NT2/D1 (cell line): Measurements from ENCODE around the gene NPB.

ENCODE experiments used
- SUZ12 ChIP-seq: IDR thresholded peaks from 2 replicates; pipeline ENCODE4 v1.6.1; 2011; ENCODE audit not compliant: insufficient read length, insufficient read depth; ENCODE audit errors: extremely low read depth
- YY1 ChIP-seq: IDR thresholded peaks from 2 replicates; pipeline ENCODE4 v1.6.1; 2011; ENCODE audit not compliant: insufficient read length, insufficient read depth
- ZNF274 ChIP-seq: IDR thresholded peaks from 2 replicates; pipeline ENCODE4 v1.6.1; 2011; ENCODE audit warnings: mild to moderate bottlenecking, low read depth, low read length

DNA sequence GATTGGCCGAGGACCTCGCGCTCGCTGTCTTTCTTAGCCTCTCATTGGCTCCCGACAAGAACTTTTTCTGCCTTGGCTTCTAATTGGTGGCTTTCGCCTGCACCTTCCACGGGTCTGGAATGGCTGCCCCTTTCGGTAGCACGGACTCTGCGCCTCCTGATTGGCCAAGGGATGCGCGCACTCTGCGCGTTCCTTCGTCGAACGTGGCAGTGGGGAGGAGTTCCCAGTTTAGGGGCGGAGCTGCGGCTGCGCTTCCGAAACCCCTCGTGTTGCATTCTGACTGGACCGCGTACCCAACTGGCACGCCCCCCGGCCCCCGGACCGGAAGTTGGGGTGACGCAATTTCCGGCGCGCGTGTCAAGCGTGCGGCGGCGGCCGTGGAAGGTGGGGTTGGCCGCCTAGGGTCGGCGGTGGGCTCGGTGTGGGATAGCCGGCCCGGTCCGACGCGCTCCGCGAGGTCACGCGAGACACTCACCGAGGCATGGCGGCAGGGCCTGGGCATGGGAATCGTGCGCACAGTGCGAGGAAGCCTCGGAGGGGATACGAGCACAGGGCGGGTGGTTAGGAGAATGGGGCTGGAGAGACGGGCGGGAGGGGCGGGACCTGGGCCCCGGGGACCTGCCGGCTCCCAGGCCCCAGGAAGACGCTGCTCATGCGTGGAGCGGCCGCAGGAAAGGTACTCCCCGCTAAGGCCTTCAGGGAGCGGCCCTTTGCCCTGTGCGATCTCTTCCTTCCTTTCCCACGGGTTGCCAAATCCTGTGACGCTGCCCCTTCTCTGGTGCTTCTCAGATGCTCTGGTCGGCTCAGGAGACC, 41.1 kb upstream of the NPB start:
- TF ChIP-seq ZNF274, result no peak
- TF ChIP-seq YY1, result peak; percentile 41
- TF ChIP-seq SUZ12, result no peak
